AG20443 (cell line): ENCODE data around the gene CRKL.

Experiments used
- DNase-seq: peaks from one replicate; pipeline ENCODE4 v3.0.0; 2012; ENCODE audit warnings: low spot score, mixed read lengths

Gene CRKL

GRCh38 chr22:20983081-20983771, 66.0 kb downstream of the CRKL start:
- no peak for DNase-seq

- DNase-seq, result no peak
Measured at GRCh38 chr22:20985720-20986119, 68.5 kb downstream of the CRKL start.

- no peak for DNase-seq
Measured at GRCh38 chr22:20986365-20986764, 69.2 kb downstream of the CRKL start.

- no peak for DNase-seq
Measured at GRCh38 chr22:20987375-20987774, 70.2 kb downstream of the CRKL start.

- no peak for DNase-seq
Measured at GRCh38 chr22:20988573-20989322, 71.5 kb downstream of the CRKL start.

GRCh38 chr22:20989323-20990138, 72.3 kb downstream of the CRKL start:
- no peak for DNase-seq

- DNase-seq, result no peak
Measured at GRCh38 chr22:20990184-20991180, 73.3 kb downstream of the CRKL start.

GRCh38 chr22:20991252-20992055, 74.2 kb downstream of the CRKL start:
- DNase-seq, result no peak

GRCh38 chr22:20992056-20992442, 74.8 kb downstream of the CRKL start:
- DNase-seq, result no peak

GRCh38 chr22:20992456-20993303, 75.5 kb downstream of the CRKL start:
- DNase-seq, result no peak

GRCh38 chr22:20993304-20994127, 76.3 kb downstream of the CRKL start:
- DNase-seq, result no peak

GRCh38 chr22:20994128-20994901, 77.1 kb downstream of the CRKL start:
- no peak for DNase-seq

GRCh38 chr22:20994902-20995241, 77.7 kb downstream of the CRKL start:
- no peak for DNase-seq

- no peak for DNase-seq
Measured at GRCh38 chr22:20995329-20996030, 78.3 kb downstream of the CRKL start.

- DNase-seq, result no peak
Measured at GRCh38 chr22:20996031-20996410, 78.8 kb downstream of the CRKL start.

- no peak for DNase-seq
Measured at GRCh38 chr22:20996598-20997535, 79.7 kb downstream of the CRKL start.
